Retinal pigment epithelial cell (primary cell): ENCODE measurements around the gene UQCRFS1.

Experiments used
- DNase-seq: peaks from one replicate; pipeline ENCODE4 v3.0.0-alpha.2; 2010; ENCODE audit warnings: low read depth
- H3K4me3 ChIP-seq: 2 replicates; pipeline ENCODE4 v1.5.1; 2011; ENCODE audit warnings: mild to moderate bottlenecking, low read length, control low read depth, moderate library complexity
- CTCF ChIP-seq: conservative IDR thresholded peaks from 2 replicates; pipeline ENCODE4 v1.5.1; 2011; ENCODE audit warnings: low read depth, low read length, control low read depth, inconsistent platforms

UQCRFS1 gene

GRCh38 chr19:29187676-29188075 is 25.3 kb downstream of the UQCRFS1 start:
- no peak overlapping the region for H3K4me3 ChIP-seq
- no peak for TF ChIP-seq CTCF
- DNase-seq: no peak

GRCh38 chr19:29185427-29185826 is 27.5 kb downstream of the UQCRFS1 start:
- no peak for DNase-seq
- TF ChIP-seq CTCF: no peak
- H3K4me3 ChIP-seq: no peak overlapping the region

DNA sequence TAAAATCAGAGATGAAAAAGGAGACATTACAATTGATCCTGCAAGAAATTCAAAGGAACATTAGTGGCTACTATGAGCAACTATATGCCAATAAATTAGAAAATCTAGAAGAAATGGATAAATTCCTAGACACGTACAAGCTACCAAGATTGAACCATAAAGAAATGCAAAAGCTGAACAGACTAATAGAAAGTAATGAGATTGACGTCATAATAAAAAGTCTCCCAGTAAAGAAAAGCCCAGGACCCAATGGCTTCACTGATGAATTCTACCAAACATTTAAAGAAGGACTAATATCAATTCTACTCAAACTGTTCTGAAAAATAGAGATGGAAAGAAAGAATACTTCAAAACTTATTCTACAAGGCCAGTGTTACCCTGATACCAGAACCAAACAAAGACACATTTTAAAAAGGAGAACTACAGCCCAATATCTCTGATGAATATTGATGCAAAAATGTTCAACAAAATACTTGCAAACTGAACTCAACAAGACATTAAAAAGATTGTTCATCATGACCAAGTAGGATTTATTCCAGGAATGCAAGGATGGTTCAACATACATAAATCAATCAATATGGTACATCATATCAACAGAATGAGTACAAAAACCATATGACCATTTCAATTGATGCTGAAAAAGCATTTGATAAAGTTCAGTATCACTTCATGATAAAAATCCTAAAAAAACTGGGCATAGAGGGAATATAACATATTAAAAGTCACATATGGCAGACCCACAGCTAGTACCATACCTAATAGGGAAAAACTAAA is 35.8 kb downstream of the UQCRFS1 start:
- no peak for DNase-seq
- TF ChIP-seq CTCF: no peak
- H3K4me3 ChIP-seq: no peak overlapping the region

GRCh38 chr19:29173896-29174295 is 39.1 kb downstream of the UQCRFS1 start:
- no peak for DNase-seq
- no peak overlapping the region for H3K4me3 ChIP-seq
- no peak for TF ChIP-seq CTCF

DNA sequence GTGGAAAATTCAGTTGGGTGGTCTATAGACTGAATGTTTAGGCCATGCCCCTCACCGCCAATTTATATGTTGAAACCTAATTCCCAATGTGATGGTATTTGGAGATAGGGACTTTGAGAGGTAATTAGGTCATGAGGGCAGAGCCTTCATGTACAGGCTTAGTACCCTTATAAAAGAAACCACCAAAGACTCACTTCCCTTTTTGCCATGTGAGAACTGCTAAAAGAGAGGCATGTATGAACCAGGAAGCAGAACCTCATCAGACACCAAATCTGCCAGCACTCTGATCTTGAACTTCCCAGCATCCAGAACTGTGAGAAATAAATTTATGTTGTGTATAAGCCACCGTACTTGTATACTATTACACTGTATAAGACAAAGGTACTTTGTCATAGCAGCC is 40.6 kb downstream of the UQCRFS1 start:
- no peak overlapping the region for H3K4me3 ChIP-seq
- TF ChIP-seq CTCF: no peak
- DNase-seq: no peak

DNA sequence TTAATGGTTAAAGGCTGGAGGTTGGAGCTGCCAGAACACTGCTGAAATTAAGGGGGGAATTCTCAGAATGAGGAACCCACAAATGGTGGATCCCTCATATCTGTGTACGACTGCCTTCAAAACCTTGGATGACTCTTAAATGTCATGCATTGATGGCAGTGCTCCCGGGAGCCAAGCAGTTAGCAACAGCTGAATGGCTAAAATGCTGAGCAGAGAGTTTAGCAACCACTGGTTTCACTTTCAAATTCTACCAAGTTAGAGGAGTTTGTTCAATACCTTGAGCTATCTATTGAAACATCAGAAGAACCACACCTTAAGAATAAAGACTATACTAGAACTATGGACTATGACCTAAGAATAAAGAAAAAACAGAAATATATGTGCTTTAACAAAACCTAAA is 41.4 kb downstream of the UQCRFS1 start:
- no peak overlapping the region for H3K4me3 ChIP-seq
- no peak for TF ChIP-seq CTCF
- no peak for DNase-seq

GRCh38 chr19:29170554-29170953 is 42.4 kb downstream of the UQCRFS1 start:
- no peak for TF ChIP-seq CTCF
- DNase-seq: no peak
- no peak overlapping the region for H3K4me3 ChIP-seq
